GM23248 (cell line): ENCODE results near the gene DNAJC30. TPM values are rescaled to one million over a fixed set of nuclear protein-coding genes. Genes with fewer than 3 reads are reported as not detected.

Experiments used
- DNase-seq: peaks from one replicate; pipeline ENCODE4 v3.0.0-alpha.2; 2015
- H2AFZ ChIP-seq: fragments of 200-600 bp; sonication (generic); 2 replicates; pipeline ENCODE4 v1.6.1; 2016; ENCODE audit warnings: antibody characterized with exemption
- H3F3A ChIP-seq: fragments of 200-600 bp; sonication (generic); 2 replicates; pipeline ENCODE4 v1.6.1; 2016; ENCODE audit warnings: mild to moderate bottlenecking, antibody characterized with exemption, mixed run types; ENCODE audit not compliant: insufficient read depth
- H3K27ac ChIP-seq: fragments of 200-600 bp; sonication (generic); 2 replicates; pipeline ENCODE4 v1.5.1; 2016; ENCODE audit warnings: mild to moderate bottlenecking
- H3K27me3 ChIP-seq: fragments of 200-600 bp; sonication (generic); replicated peaks from 2 replicates; pipeline ENCODE4 v1.6.1; 2016; ENCODE audit warnings: mild to moderate bottlenecking; ENCODE audit not compliant: insufficient read depth
- H3K36me3 ChIP-seq: fragments of 200-600 bp; sonication (generic); 2 replicates; pipeline ENCODE4 v1.6.1; 2016; ENCODE audit warnings: low read depth, mild to moderate bottlenecking
- H3K4me1 ChIP-seq: fragments of 200-600 bp; sonication (generic); 2 replicates; pipeline ENCODE4 v1.6.1; 2016; ENCODE audit warnings: mild to moderate bottlenecking; ENCODE audit not compliant: insufficient read depth
- H3K4me2 ChIP-seq: fragments of 200-600 bp; sonication (generic); one replicate; pipeline ENCODE4 v1.6.1; 2016; ENCODE audit warnings: mild to moderate bottlenecking; ENCODE audit not compliant: unreplicated experiment
- H3K4me3 ChIP-seq: fragments of 200-600 bp; sonication (generic); 2 replicates; pipeline ENCODE4 v1.5.1; 2016; ENCODE audit warnings: mild to moderate bottlenecking
- H3K79me2 ChIP-seq: fragments of 200-600 bp; sonication (generic); 2 replicates; pipeline ENCODE4 v1.6.1; 2016; ENCODE audit warnings: mild to moderate bottlenecking; ENCODE audit not compliant: insufficient read depth
- H3K9ac ChIP-seq: fragments of 200-600 bp; sonication (generic); 2 replicates; pipeline ENCODE4 v1.6.1; 2016; ENCODE audit warnings: mild to moderate bottlenecking
- H3K9me2 ChIP-seq: fragments of 200-600 bp; sonication (generic); 2 replicates; pipeline ENCODE4 v1.6.1; 2016; ENCODE audit warnings: mixed run types, mild to moderate bottlenecking, moderate library complexity; ENCODE audit not compliant: insufficient read depth
- H3K9me3 ChIP-seq: fragments of 200-600 bp; sonication (generic); one replicate; pipeline ENCODE4 v1.6.1; 2017; ENCODE audit warnings: low read depth
- H4K20me1 ChIP-seq: fragments of 200-600 bp; sonication (generic); 2 replicates; pipeline ENCODE4 v1.6.0; 2016; ENCODE audit not compliant: insufficient read depth
- EZH2 ChIP-seq: fragments of 200-600 bp; sonication (generic); IDR thresholded peaks from 2 replicates; pipeline ENCODE4 v1.6.1; 2018; ENCODE audit warnings: antibody characterized with exemption, mild to moderate bottlenecking; ENCODE audit not compliant: insufficient read depth, poor library complexity, severe bottlenecking
- EZH2phosphoT487 ChIP-seq: fragments of 200-600 bp; sonication (generic); IDR thresholded peaks from 2 replicates; pipeline ENCODE4 v1.6.1; 2018; ENCODE audit warnings: antibody characterized with exemption, moderate library complexity, mild to moderate bottlenecking, low read depth; ENCODE audit not compliant: insufficient read depth
- WGBS, 2 experiments: methylation state at CpG; one replicate each; pipeline ENCODE4 v1.1.6; 2015 to 2017; ENCODE audit warnings: low lambda C conversion rate in 2 of 2, low coverage in 1 of 2; ENCODE audit errors: missing lambda C conversion rate in 2 of 2; 5-methylcytosine and 5-hydroxymethylcytosine counted together
- in situ Hi-C: fragments of 300-500 bp; cut with MboI; formaldehyde crosslinking; loops from 2 replicates; pipeline ENCODE4 v1.15.0; 2020
- polyA plus RNA-seq: library from polyadenylated mRNA; unstranded; fragments of >200 nt; fragmentation: Nextera tagmentation; extraction: Ambion mirVana; gene quantifications from 2 replicates; pipeline ENCODE4 v1.2.1, GENCODE V29; 2016
- total RNA-seq: library from RNA; depleted of rRNA; stranded (reverse); fragments of >200 nt; shearing (Covaris generic); gene quantifications from 2 replicates; pipeline ENCODE4 v1.2.3, GENCODE V29; 2014; rRNA removed

DNAJC30 gene
- 5.2 and 5.7 TPM in 2 replicates for total RNA-seq
- polyA plus RNA-seq: 12.7 and 14.3 TPM in 2 replicates

DNA sequence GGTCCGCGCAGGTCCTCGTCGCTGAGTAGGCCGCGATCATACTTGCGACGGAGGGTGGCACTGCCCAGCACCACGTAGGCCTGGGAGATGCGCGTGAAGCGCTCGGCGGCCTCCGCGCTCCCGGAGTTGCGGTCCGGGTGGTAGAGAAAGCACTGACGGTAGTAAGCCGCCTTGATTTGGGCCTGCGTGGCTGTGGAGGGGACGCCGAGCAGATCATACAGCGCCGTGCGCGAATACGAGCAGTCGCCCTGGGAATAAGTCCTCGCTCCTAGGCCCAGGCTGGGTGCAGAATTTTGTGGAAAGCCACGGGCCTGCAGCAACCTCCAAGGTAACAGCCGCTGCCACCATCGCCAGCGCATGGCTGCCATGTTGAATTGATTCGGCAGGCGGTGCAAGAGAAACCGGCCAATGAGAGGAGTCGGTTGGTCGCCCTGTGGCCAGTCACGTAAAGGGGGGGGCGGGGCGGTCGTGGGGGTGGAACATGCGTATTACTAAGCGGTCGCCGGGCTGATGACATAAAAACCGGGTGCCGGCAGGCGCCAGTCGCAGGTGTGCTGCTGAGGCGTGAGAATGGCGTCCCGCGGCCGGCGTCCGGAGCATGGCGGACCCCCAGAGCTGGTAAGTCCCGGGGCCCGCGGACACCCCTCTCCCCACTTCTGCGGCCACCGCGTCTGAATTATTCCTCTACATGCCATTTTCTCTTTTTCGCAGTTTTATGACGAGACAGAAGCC, at the start of gene DNAJC30, which contains the start of gene BUD23:
DNAJC30 (minus strand) TSS at position 398 of the 732 bp plus-strand sequence; CDS start at position 368, 30 bp downstream.
BUD23 (plus strand) TSS at position 542 of the 732 bp plus-strand sequence; CDS start at position 571, 29 bp downstream.
- Histone ChIP-seq H3K27ac (peak within 1 kb of the TSS; percentile 86), H3K4me3 (peak within 1 kb of the TSS; percentile 100), H3K9ac (peak within 1 kb of the TSS; percentile 92), H2AFZ (peak within 1 kb of the TSS; percentile 99), H3K36me3 (peaks cover 3% of the 10 kb centered on the region; the same call in 1 of the 2 replicates), H3K27me3 (no peaks in the 10 kb centered on the region), H3F3A (no peaks in the 10 kb centered on the region), H3K4me1 (peaks cover 12% of the 10 kb centered on the region), H3K79me2 (peaks cover 87% of the 10 kb centered on the region), H4K20me1 (no peaks in the 10 kb centered on the region; the same call in 1 of the 2 replicates), H3K9me3 (no peaks in the 10 kb centered on the region), H3K4me2 (peak within 1 kb of the TSS; percentile 99), H3K9me2 (no peaks in the 10 kb centered on the region)
- in situ Hi-C loops: no loop called here
- DNase-seq: peak; percentile 98
- 1 to 2% methylated on average over 53 to 55 of the region's 68 CpGs for WGBS, 2 experiments
- TF ChIP-seq EZH2: no peak
- no peak for TF ChIP-seq EZH2phosphoT487

- TF ChIP-seq EZH2phosphoT487 (no peak), EZH2 (no peak)
- H2AFZ ChIP-seq: no peak overlapping the region
- no peak for DNase-seq
- H3K4me1 ChIP-seq: no peaks in the 10 kb centered on the region
- H3K4me2 ChIP-seq: no peak overlapping the region
- 91 to 92% methylated on average over 2 of the region's 2 CpGs for WGBS, 2 experiments
- H4K20me1 ChIP-seq: no peaks in the 10 kb centered on the region
- H3K27ac ChIP-seq: no peak overlapping the region
- no peaks in the 10 kb centered on the region for H3K79me2 ChIP-seq
- H3K4me3 ChIP-seq: no peak overlapping the region
- H3K27me3 ChIP-seq: no peaks in the 10 kb centered on the region
- H3K9me3 ChIP-seq: no peaks in the 10 kb centered on the region
- H3F3A ChIP-seq: no peaks in the 10 kb centered on the region
- H3K36me3 ChIP-seq: no peaks in the 10 kb centered on the region
- H3K9me2 ChIP-seq: no peaks in the 10 kb centered on the region
- in situ Hi-C loops: no loop called here
- H3K9ac ChIP-seq: no peak overlapping the region
Measured at GRCh38 chr7:73732397-73732796, 49.1 kb upstream of the DNAJC30 start.

DNA sequence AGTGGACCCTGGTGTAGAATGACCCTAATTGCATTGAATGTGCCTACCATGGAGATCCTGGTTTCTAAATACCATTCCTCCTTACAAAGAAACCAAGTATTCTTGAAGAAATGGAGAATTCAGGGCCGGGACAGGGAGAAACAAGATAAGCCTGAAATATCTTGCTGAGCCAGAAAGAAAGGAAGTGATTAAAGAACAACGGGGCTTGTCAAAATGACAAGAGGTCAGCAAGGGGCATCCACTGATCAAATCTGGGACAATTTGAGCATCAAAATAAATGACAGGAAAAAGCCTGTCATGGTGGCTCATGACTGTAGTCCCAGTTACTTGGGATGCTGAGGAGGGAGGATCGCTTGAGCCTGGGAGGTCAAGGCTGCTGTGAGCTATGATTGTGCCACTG, 47.2 kb upstream of the DNAJC30 start:
- no peaks in the 10 kb centered on the region for H3K79me2 ChIP-seq
- H3K9me2 ChIP-seq: no peaks in the 10 kb centered on the region
- DNase-seq: no peak
- WGBS, 2 experiments: 41 to 43% methylated on average over 3 of the region's 3 CpGs
- in situ Hi-C loops: no loop called here
- no peak overlapping the region for H3K4me3 ChIP-seq
- H3K4me2 ChIP-seq: no peak overlapping the region
- no peaks in the 10 kb centered on the region for H3K9me3 ChIP-seq
- H3F3A ChIP-seq: no peaks in the 10 kb centered on the region
- H3K27ac ChIP-seq: no peak overlapping the region
- H2AFZ ChIP-seq: no peak overlapping the region
- no peak overlapping the region for H3K9ac ChIP-seq
- H3K36me3 ChIP-seq: no peaks in the 10 kb centered on the region
- H3K4me1 ChIP-seq: no peaks in the 10 kb centered on the region
- H4K20me1 ChIP-seq: no peaks in the 10 kb centered on the region
- no peaks in the 10 kb centered on the region for H3K27me3 ChIP-seq
- TF ChIP-seq EZH2phosphoT487 (no peak), EZH2 (no peak)

DNA sequence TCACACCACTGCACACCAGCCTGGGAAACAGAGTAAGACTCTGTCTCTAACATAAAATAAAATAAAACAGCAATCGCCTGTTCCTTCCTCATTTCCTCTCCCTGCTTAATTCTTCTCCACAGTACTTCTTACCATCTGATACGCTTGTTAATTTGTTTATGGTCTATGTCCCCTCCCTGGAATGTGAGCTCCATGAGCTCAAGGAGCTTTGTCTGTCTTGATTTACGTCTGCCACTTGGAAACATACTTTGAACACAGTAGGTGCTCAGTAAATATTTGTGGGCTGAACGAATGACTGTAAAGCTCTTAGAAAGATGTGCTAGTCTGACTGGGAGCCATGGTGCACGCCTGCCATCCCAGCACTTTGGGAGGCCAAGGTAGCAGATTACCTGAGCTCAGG, 45.3 kb upstream of the DNAJC30 start:
- no peaks in the 10 kb centered on the region for H3F3A ChIP-seq
- no peaks in the 10 kb centered on the region for H3K9me3 ChIP-seq
- no peaks in the 10 kb centered on the region for H3K79me2 ChIP-seq
- H3K27ac ChIP-seq: no peak overlapping the region
- no peak for DNase-seq
- no peaks in the 10 kb centered on the region for H3K9me2 ChIP-seq
- H3K4me2 ChIP-seq: no peak overlapping the region
- H4K20me1 ChIP-seq: no peaks in the 10 kb centered on the region
- in situ Hi-C loops: loop anchor here (10.0 kb wide), 1 partner anchor 124 kb away; no protein-coding TSS in a partner anchor
- H3K4me3 ChIP-seq: no peak overlapping the region
- no peaks in the 10 kb centered on the region for H3K4me1 ChIP-seq
- no peak overlapping the region for H2AFZ ChIP-seq
- TF ChIP-seq EZH2: no peak
- TF ChIP-seq EZH2phosphoT487: no peak
- H3K36me3 ChIP-seq: no peaks in the 10 kb centered on the region
- 70 to 82% methylated on average over 5 of the region's 5 CpGs for WGBS, 2 experiments
- H3K9ac ChIP-seq: no peak overlapping the region
- H3K27me3 ChIP-seq: no peaks in the 10 kb centered on the region
